ENCODE measurements around the gene BAIAP3.

DNA sequence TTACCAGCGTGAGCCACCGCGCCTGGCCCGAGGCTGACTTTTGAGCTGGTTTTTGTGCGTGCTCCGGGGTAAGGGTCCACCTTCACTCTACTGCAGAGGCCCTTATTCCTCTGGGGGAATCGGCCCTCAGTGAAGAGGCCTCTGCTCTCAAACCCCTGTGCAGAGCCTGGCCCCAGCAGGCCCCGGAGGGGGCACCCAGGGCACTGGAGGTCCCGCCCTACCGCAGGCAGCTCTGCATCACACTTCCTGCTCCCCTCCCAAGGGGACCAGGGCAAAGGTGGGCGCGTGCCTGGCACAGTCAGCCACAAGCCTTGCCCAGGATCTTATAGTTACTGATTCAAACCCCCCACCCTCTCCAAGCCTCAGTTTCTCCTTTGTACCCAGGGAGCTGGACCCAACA is 27.6 kb upstream of the BAIAP3 start:
- TF ChIP-seq SUZ12 (IDR thresholded peaks at IDR 0.05; ENCODE audit: extremely low read depth, insufficient read depth, insufficient read length) (no peak), ZNF274 (IDR thresholded peaks at IDR 0.05; ENCODE audit: low read depth, low read length) (no peak), YY1 (IDR thresholded peaks at IDR 0.05; ENCODE audit: insufficient read depth, insufficient read length) (no peak)
